GM18520 (cell line): ENCODE results near the gene CREB3L1.

Experiments used
- ATAC-seq: cut with Tn5 transposase; IDR thresholded peaks from one replicate; pipeline ENCODE4 v1.9.1; 2021; ENCODE audit not compliant: unreplicated experiment

CREB3L1 gene

GRCh38 chr11:46272816-46273427 lies 4.5 kb upstream of the CREB3L1 start:
- no peak for ATAC-seq

GRCh38 chr11:46273511-46274205 lies 3.8 kb upstream of the CREB3L1 start:
- no peak for ATAC-seq

GRCh38 chr11:46275964-46276641 lies 1.4 kb upstream of the CREB3L1 start:
- ATAC-seq: no peak

GRCh38 chr11:46277313-46277621 lies 195 bp upstream of the CREB3L1 start:
- ATAC-seq: no peak

GRCh38 chr11:46278387-46279125 lies 1.1 kb downstream of the CREB3L1 start:
- ATAC-seq: no peak

GRCh38 chr11:46279126-46280099 lies 2.0 kb downstream of the CREB3L1 start:
- ATAC-seq: no peak

- ATAC-seq: no peak
These were observed 3.2 kb downstream of the CREB3L1 start for GRCh38 chr11:46280706-46281105.

GRCh38 chr11:46281371-46281831 lies 3.9 kb downstream of the CREB3L1 start:
- no peak for ATAC-seq

- no peak for ATAC-seq
These were observed 7.7 kb downstream of the CREB3L1 start for GRCh38 chr11:46285173-46285572.

- no peak for ATAC-seq
These were observed 8.2 kb downstream of the CREB3L1 start for GRCh38 chr11:46285594-46286033.

GRCh38 chr11:46286789-46287188 lies 9.3 kb downstream of the CREB3L1 start:
- ATAC-seq: no peak

GRCh38 chr11:46288451-46288850 lies 11.0 kb downstream of the CREB3L1 start:
- ATAC-seq: no peak

- ATAC-seq: no peak
These were observed 12.5 kb downstream of the CREB3L1 start for GRCh38 chr11:46290011-46290410.

GRCh38 chr11:46290598-46291309 lies 13.3 kb downstream of the CREB3L1 start:
- ATAC-seq: no peak

GRCh38 chr11:46291441-46292150 lies 14.1 kb downstream of the CREB3L1 start:
- no peak for ATAC-seq

GRCh38 chr11:46293066-46293465 lies 15.6 kb downstream of the CREB3L1 start:
- ATAC-seq: no peak

- ATAC-seq: no peak
These were observed 16.2 kb downstream of the CREB3L1 start for GRCh38 chr11:46293641-46294103.

GRCh38 chr11:46294365-46295309 lies 17.2 kb downstream of the CREB3L1 start:
- no peak for ATAC-seq
